Hematopoietic multipotent progenitor cell treated with erythropoietin and hydrocortisone succinate and interleukin-3 and kit ligand, for 4 days (in vitro differentiated cells): ENCODE data around the gene BMPR1B.
A peak's percentile ranks its signal among the peaks of the same experiment; 100 is the strongest.
"Not testable (repeated sequence)": the region's sequence is repeated elsewhere in the genome, so short reads cannot be mapped to it uniquely, and the experiment has no call there.

Experiments
- DNase-seq: peaks from one replicate; pipeline ENCODE4 v3.0.0-alpha.2; 2015

BMPR1B gene

DNA sequence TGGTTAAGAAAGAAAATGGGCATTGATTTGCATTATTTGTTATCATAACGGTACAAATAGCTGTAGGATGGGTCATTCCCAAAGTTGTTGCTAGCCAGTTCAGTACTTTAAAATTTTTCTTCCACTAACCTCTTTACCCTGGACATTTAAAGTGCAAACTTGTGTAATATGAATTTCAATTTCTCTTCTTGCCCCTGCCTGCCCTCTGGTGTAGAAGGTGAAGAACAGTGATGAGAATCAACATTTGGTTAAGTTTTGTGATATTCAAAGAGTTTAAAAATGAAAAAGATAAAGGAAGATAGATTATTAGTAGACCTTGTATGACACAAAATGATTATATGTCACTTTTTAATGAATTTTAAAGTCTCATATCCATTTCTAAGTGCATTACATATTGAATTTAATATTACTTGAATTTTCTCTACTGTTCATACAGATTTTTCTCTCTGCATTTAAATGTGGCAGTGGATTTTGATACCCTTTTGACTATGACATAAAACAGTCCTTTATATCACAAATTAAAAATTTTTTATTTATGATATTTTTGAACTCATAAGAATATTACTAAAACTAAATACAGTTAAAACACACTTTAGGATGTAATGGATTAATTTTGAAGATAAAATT lies 337.7 kb downstream of the BMPR1B start:
- peak; percentile 74 for DNase-seq

DNA sequence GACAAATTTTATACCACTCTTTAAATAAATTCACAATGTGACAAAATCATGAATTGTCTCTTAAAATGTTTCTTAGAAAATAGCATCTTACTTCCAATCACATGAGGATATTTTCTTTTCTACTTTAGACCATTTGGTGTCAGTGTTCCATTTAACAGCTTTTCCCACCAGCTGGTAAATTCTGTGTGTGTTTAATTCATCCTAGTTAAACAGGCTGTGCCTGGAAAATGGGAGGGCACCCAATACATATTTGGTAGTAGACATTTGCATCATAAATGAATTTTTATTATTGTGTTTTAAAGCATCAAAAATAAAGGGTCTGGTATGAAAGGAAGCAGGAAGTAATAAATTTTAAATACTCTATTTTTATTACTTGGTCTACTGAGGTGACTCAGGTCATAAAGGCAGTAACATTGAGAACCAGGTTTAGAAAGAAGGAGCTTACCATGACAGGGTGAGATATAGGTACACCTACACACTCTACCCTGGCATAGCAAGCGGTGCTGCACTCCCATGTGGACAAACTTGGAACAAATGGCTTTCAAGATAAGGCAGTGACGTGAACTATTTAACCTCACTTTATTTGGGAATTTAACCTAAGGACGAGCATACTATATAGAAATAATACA lies 344.5 kb downstream of the BMPR1B start:
- no peak for DNase-seq

DNA sequence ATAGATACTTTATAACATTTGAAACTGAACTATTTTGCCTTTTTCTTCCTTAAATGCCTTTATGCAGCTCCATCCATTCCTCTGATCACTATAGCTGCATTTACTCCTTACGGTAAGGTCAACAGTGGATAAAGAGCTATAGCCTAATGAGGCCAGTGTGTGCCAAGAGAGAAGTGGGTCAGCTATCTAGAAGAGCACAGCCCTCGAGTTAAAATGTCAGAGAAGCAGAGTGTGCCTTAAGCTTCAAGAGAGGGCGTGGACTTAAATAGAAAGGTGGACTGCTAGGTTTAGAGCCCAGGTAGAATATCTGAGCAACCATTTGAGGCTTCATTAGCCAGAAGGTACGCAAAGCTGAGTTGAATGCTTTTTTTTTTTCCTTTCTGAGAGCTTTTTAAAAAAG lies 347.4 kb downstream of the BMPR1B start:
- no peak for DNase-seq

DNA sequence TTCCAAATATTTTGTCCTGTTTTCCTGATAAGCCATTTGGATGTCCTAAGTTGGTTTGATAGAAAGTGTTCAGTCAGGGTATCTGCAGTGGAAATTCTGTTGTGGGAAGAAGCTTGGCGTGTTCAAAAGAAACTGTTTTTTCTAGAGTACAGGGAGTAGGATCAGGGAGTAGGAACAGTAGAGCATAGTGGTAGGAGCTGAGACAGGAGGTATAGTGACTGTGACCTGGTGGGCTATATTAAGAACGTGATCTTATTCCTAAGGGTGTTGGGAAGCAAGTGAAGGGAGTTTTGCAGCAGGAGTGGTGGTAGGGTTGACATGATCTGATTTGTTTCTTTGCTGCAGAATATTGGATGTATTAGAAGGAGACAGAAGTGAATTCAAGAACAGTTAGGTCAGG lies 348.2 kb downstream of the BMPR1B start:
- no peak for DNase-seq

DNA sequence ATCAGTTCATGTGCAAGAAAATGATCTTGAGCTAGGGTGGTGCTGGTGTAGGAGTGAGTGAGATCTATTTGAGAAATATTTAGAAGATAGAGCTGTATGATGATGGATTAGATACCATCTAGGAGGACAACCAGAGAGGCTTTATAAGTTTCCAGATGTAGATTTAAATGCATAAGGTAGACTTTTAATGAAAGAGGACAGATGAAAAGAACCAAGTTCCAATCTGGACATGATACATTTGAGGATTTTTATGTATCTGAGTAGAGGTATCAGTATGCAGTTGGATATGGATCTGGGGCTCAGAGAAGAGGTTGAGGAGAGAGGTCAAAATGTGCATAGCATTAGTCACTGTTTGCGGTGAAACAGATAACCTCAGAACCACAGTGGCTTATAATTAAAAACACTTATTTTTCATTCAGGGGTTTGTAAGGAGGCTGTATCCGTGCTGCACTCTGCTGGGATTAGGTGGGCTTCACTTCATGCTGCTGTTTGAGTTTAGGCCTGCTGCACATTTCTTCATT lies 348.7 kb downstream of the BMPR1B start:
- no peak for DNase-seq

DNA sequence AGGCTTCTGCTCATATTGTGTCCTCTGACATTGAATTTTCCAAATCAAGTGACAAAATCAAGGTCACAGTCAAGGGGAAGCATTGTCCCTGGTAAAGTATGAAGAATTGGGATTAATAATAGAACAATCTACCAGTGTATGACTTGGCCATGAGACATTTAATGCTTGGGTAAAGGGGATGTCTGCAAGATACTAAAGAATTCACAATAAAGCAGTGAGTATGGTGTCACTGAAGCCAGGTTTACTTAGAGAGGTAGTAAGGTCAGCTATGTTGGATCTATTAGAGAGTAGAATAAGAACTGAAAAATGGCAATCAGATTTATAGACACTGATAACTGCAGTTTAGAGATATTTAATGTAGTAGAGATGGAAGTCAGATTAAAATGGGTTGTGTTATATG lies 349.2 kb downstream of the BMPR1B start:
- no peak for DNase-seq

DNA sequence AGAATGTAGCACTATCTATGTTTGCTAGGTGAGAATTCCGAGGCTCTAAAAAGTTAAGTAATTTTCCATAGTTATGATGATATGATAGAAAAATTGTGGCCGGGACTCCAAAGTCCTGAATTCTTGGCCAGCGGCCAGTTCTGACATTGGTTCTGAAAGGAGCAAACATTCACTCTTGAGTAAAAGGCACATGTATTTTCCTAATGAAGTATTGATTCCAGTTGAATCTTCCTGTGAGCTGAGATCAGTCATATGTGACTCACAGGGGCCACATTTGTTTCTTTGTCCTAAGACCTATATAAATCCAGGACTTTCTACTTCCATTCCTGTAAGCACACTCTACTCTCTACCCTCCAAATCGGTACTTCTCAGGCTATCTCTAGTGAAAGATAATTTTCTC lies 349.9 kb downstream of the BMPR1B start:
- DNase-seq: no peak

DNA sequence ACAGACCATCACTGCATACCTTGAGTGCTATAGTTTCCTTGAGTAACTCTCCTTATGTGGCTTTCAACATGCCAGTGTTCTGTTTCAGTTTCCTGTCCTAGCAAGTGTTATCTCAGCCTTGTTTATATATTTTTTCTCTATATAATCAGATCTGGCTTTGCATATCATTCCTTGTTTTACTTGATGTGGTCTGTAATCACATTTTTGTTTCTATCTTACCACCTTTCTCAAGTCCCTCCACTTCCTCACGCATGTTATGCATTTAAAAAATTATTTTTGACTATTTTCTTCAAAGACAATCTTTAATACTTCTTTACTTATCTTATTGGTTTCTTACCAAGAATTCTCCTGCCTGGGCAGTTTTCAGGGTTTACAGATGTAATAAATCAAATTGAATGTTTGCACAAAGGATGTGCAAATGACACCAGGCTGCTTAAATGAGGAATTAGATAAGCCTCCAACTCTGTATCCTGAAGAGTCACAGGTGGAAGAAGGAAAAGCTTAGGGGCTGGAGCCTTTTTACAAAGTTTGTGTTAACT lies 351.2 kb downstream of the BMPR1B start:
- DNase-seq: no peak

DNA sequence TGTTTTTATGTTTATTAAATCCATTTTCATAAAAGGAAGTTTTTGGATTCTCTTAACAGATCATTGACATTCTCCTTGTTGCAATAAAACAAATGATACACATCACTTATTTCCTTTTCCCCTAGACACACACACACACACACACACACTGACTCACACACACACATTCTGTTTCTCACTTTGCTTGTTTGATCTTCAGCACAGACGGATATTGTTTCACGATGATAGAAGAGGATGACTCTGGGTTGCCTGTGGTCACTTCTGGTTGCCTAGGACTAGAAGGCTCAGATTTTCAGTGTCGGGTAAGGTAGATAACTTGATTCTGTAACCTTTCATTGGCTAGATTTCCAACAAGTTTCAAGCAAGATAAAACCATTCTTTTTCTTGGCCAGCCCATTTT lies 356.8 kb downstream of the BMPR1B start:
- no peak for DNase-seq

DNA sequence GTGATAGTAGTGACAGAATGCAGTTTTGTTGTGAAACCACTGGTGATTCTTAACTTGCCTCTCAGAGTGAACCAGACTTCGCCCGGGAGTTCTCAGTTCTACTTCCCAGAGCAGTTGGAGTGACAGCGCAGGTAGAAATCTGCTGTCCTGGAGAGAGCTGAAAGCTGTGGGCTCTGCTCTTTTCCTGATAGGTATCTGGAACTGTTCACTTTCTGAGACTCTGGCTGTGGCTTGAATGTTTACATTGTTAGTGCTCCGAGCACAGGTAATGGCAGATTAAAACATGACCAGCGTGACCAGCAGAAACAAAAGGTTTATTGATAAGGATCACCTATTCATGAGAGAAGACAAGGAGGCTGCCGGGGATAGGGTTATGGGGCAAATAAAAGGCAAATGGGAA lies 360.7 kb downstream of the BMPR1B start:
- DNase-seq: no peak

DNA sequence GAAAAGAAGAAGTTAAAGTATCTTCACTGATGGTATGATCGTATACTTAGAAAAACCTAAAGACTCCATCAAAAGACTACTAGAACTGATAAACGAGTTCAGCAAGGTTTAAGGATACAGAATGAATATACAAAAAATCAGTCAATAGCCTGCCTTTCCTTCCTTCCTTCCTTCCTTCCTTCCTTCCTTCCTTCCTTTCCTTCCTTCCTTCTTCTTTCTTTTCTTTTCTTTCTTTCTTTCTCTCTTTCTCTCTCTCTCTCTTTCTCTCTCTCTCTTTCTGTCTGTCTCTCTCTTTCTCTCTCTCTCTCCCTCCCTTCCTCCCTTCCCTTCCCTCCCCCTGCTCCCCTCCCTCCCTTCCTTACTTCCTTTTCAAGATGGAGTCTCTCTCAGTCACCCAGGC lies 362.7 kb downstream of the BMPR1B start:
- no peak for DNase-seq

DNA sequence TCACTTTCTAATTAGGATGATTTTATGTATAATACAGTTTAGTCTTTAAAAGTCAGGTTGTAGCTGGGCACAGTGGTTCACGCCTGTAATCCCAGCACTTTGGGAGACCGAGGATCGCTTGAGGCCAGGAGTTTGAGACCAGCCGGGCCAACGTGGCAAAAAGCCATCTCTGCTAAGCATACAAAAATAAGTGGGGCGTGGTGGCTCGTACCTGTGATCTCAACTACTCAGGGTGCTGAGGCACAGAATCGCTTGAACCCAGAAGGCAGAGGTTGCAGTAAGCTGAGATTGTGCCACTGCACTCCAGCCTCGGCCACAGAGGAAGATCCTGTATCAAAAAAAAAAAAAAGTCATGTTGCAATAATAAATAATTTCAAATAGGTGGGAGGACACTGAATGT lies 364.2 kb downstream of the BMPR1B start:
- DNase-seq: no peak

DNA sequence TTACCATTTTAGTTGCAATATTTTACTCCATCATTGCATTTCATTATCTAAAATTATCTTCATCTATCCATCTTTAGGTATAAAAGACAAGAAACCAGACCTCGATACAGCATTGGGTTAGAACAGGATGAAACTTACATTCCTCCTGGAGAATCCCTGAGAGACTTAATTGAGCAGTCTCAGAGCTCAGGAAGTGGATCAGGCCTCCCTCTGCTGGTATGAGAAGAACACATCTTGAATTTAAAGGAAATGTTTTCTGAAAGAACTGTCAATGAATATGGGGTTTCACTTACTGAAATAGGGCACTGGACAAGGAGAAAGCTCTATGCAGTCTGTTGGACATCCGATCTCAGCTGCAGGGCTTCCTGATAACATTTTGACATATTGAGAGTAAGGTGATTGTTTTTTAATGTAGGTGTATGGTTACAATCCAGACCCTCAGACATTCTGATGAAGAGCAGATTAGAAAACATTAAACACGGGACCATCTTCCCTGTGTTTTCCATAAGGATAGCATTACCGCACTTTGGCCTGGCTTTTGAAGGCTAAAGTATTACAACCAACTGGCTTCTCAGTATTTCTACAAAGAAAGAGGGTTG lies 367.2 kb downstream of the BMPR1B start:
- peak; percentile 61 for DNase-seq

DNA sequence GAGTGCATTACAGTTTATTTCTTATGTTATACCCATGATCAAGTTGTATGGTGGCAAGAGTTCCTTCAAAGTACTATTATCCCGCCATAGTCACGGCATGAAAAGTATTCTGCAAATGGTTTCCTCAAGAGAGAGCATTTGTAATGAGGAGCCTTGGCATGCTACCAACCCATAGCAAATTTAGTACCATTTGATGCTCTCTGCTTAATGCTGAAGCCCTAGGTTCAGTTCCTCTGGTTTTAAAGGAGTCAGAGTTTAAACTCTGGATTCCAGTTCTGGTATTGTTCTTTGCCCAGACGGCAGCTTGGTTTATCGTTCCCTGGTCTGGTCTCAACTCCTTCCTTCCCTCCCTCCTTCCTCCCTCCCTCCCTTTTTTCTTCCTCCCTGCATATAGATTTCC lies 371.3 kb downstream of the BMPR1B start:
- DNase-seq: no peak

DNA sequence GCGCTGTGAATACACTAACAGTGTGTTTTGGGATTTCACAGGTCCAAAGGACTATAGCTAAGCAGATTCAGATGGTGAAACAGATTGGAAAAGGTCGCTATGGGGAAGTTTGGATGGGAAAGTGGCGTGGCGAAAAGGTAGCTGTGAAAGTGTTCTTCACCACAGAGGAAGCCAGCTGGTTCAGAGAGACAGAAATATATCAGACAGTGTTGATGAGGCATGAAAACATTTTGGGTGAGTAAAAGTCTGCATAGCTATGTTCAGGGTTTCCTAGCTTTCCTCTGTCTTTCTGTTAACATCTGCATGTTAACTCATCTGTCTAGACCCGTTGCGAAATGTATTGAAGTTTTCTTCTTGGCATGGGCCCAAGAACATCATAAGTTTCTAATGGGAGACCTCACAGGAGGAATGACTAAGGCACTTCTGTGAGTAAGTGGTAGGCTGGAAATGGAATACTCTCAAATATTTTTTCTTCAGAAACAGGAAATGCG lies 372.1 kb downstream of the BMPR1B start:
- DNase-seq: peak; percentile 84

DNA sequence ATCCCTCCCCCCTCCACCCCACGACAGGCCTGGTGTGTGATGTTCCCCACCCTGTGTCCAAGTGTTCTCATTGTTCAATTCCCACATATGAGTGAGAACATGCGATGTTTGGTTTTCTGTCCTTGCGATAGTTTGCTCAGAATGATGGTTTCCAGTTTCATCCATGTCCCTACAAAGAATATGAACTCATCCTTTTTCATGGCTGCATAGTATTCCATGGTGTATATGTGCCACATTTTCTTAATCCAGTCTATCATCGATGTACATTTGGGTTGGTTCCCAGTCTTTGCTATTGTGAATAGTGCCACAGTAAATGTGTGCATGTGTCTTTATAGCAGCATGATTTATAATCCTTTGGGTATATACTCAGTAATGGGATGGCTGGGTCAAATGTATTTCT lies 376.3 kb downstream of the BMPR1B start:
- DNase-seq: not testable (repeated sequence)

DNA sequence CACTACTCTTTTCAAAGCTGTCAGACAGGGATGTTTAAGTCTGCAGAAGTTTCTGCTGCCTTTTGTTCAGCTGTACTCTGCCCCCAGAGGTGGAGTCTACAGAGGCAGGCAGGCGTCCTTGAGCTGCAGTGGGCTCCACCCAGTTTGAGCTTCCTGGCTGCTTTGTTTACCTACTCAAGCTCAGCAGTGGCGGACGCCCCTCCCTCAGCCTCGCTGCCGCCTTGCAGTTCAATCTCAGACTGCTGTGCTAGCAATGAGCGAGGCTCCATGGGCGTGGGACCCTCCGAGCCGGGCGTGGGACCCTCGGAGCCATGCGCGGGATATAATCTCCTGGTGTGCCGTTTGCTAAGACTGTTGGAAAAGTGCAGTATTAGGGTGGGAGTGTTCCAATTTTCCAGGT lies 381.7 kb downstream of the BMPR1B start:
- DNase-seq: not testable (repeated sequence)

DNA sequence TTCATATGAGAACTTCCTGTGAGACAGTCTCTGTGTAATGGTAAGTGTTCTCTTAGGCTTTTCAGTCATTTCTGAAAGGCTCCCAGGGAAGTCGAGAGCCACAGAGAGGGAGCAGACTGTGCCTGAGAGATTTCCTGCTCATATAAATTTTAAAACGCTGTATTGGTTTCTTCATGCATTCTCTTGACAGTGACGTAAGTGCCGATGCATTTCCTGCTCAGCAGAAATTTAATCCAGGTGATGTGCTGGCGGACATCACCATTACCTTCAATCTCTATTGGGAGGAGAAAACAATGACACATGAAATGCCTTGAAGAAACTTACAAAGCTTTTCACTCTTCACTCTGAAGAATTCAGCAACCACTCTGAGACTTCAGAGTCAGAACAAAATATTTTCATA lies 383.6 kb downstream of the BMPR1B start:
- DNase-seq: no peak

DNA sequence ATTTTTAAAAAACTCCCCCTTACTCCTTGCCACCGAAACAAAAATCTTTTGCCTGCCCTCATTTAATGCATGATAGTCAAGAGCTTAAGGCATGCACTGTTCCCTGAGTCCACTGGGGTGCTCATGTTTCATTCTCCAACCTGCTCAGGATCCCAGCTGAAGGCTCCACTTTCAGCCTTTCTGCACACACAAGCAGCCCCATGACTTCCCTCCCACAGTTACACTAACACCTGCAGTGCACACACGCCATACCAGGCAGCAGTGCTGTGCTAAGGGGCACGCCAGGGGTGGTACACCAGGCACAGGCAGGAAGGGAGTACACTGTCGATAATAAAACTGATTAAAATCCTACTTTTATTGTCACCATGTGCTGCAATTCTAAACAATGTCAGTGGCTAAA lies 385.2 kb downstream of the BMPR1B start:
- no peak for DNase-seq

DNA sequence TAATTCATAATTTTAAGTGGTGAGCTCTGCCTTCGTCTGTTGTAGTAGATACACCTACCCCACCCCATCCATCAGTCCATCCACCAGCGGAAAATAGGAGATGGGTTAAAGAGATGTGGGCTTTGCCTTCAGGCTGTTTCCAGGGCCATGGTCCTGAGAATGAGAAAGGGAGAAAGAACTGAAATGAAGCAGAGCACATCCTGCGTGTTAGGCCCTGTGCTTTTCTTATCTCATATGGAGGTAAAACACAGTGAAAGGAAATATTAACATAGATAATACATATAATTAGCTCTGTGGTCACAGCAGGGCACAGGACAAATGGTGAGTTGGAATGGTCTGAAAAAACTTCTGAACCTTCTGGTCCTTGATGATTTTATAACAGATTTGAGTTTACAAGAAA lies 393.5 kb downstream of the BMPR1B start:
- no peak for DNase-seq

DNA sequence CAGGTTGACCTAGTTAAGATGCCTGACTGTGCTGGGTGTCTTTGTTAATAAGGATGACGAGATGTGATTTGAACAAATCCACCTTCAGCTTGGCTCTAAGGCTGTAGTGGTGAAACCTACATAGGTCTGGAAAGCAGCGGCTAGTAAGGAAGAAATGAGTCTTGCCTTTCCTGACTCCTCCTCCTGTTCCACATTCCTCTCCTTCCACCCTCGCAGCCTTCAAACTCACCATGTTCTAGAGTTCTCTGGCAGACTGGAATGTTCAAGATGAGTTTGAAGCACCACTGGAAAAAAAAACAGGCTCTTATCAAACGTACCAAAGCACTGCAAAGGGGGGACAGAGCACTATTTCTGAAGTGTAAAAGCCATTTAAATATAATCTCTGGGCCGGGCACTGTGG lies 395.4 kb downstream of the BMPR1B start:
- no peak for DNase-seq

DNA sequence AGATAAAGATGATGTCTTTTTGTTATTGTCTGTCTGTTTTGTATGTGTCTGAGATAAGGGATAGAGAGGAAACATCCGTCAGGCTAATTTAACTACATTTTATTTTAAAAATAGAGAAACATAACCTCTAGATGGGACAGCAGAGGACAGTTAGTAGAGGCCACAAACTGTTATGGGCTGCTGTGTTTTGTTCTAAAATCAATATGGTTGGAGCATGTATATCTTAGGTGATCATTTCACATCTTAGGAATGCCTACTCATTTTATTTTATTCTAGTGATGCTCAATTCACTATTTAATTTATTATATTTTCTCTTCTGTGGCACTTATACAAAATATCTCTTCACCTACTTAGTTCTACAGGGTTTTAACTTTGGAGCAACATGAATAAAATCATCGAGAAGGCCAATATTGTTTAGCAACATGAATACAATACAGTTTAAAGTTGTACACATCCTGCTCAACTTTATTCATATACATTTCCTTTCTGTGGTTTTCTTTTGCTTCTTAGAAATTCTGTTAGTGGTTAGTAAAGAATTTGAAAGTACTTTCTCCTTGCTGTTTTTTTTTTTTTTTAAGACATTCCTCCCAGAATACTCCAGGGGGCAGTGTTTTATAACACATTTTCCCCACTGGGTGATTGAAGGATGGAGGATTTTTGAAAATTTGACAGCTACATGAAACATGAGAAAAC lies 398.1 kb downstream of the BMPR1B start:
- peak; percentile 82 for DNase-seq

DNA sequence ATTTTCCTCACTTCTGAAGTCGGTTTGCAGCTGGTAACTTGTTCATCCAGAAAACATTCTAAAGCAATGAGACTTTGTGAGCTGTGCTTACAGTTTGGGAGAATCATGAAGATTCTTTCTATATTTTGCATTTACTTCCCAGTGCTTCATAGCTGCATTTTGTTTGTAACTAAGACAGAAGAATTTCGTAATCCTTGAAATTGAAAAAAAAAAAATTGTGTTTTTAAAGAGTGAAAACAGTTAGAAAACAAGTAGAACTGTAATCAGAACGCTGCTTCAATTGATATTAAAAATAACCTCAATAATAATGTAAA lies 398.7 kb downstream of the BMPR1B start:
- DNase-seq: no peak

DNA sequence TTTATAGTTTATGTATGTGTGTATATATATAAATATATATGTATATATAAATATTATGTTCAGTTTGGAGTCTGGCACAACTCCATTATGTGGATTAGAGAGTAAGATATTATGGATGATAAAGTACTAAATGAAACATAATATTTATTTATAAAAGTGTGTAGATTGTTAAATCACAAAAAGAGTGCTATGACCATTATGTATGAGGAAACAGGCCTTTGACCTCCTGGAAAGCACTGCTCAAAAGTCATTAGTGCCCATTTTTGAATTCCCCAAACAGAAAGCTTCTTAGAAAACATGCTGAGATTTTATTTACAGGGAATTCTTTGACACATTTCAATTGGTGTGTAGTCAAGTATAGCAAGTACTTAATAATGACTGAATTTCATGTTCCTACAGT lies 399.8 kb downstream of the BMPR1B start:
- no peak for DNase-seq
